A673 (cell line): ENCODE results near the gene TJP2. TPM values are rescaled to one million over a fixed set of nuclear protein-coding genes. Genes with fewer than 3 reads are reported as not detected.

ENCODE experiments used
- BruUV-seq: library from RNA; stranded (reverse); fragments of 400-500 nt; replicated peaks from 2 replicates; lab custom pipeline; 2021; lab: Mats Ljungman, UMichigan
- CTCF ChIA-PET: fragments of 300-600 bp; sonication (Branson Sonifier 250); formaldehyde crosslinking; loops from one replicate; lab custom pipeline; 2022; ENCODE audit warnings: antibody characterized with exemption; lab: Charles Lee
- POLR2A ChIA-PET: fragments of 300-600 bp; sonication (Branson Sonifier 250); formaldehyde crosslinking; loops from one replicate; lab custom pipeline; 2022; ENCODE audit warnings: antibody characterized with exemption; ENCODE audit not compliant: low non-redundant PET; lab: Charles Lee
- DNase-seq: peaks from one replicate; pipeline ENCODE4 v3.0.0-alpha.2; 2015; ENCODE audit warnings: low spot score
- H3K27ac ChIP-seq: fragments of 200-600 bp; sonication (generic); 2 replicates; pipeline ENCODE4 v1.5.1; 2016; ENCODE audit warnings: mixed run types, low read depth, mild to moderate bottlenecking, mixed read lengths, antibody characterized with exemption, low read length; ENCODE audit not compliant: poor library complexity, severe bottlenecking
- H3K27me3 ChIP-seq: fragments of 200-600 bp; sonication (generic); replicated peaks from 2 replicates; pipeline ENCODE4 v1.6.1; 2017; ENCODE audit warnings: mixed run types, low read depth, mild to moderate bottlenecking, mixed read lengths, antibody characterized with exemption, low read length; ENCODE audit not compliant: insufficient read depth, poor library complexity
- H3K36me3 ChIP-seq: fragments of 200-600 bp; sonication (generic); 2 replicates; pipeline ENCODE4 v1.6.1; 2016; ENCODE audit warnings: mixed run types, mild to moderate bottlenecking, mixed read lengths, antibody characterized with exemption, low read length; ENCODE audit not compliant: insufficient read depth, poor library complexity, severe bottlenecking
- H3K4me1 ChIP-seq: fragments of 200-600 bp; sonication (generic); 2 replicates; pipeline ENCODE4 v1.6.1; 2017; ENCODE audit warnings: mixed run types, mild to moderate bottlenecking, mixed read lengths, antibody characterized with exemption, low read length; ENCODE audit not compliant: insufficient read depth, poor library complexity, severe bottlenecking
- H3K4me3 ChIP-seq: fragments of 200-600 bp; sonication (generic); 2 replicates; pipeline ENCODE4 v1.5.1; 2016; ENCODE audit warnings: low read depth, mixed run types, mild to moderate bottlenecking, mixed read lengths, low read length; ENCODE audit not compliant: poor library complexity, severe bottlenecking
- H3K9me3 ChIP-seq: fragments of 200-600 bp; sonication (generic); 2 replicates; pipeline ENCODE4 v1.6.1; 2016; ENCODE audit warnings: mixed run types, low read depth, mild to moderate bottlenecking, mixed read lengths, antibody characterized with exemption, low read length; ENCODE audit not compliant: poor library complexity, severe bottlenecking
- EZH2 ChIP-seq: fragments of 200-600 bp; sonication (generic); IDR thresholded peaks from 2 replicates; pipeline ENCODE4 v1.6.1; 2017; ENCODE audit warnings: borderline replicate concordance, low read depth, mild to moderate bottlenecking, mixed read lengths, antibody characterized with exemption, low read length; ENCODE audit not compliant: poor library complexity, severe bottlenecking
- intact Hi-C: fragments of 100-400 bp; cut with micrococcal nuclease; formaldehyde crosslinking; loops from one replicate; pipeline ENCODE4 v1.10.0; 2022; ENCODE audit not compliant: unreplicated experiment
- total RNA-seq: library from RNA; stranded (reverse); gene quantifications from 2 replicates; pipeline ENCODE4 v1.2.3, GENCODE V29; 2021
- TF ChIP-seq, protein P1 (sequence below): fragments of 300-800, 200-600 bp; sonication (generic); conservative IDR thresholded peaks from 2 replicates; pipeline ENCODE4 v1.5.1; 2017; ENCODE audit warnings: low read depth, mild to moderate bottlenecking, antibody characterized with exemption, low read length, moderate library complexity, mixed read lengths

Gene TJP2
- total RNA-seq, 1 experiment from 2014 or later, result 7.2 TPM

- POLR2A ChIA-PET, result no interaction called here
These were observed 143.0 kb downstream of the TJP2 start for GRCh38 chr9:69317081-69317480.

GRCh38 chr9:69317894-69318293 is 143.8 kb downstream of the TJP2 start:
- H3K27me3 ChIP-seq, result peaks cover 27% of the 10 kb centered on the region
- H3K4me3 ChIP-seq, result no peak overlapping the region
- DNase-seq, result no peak
- H3K27ac ChIP-seq, result no peak overlapping the region
- intact Hi-C loops, result no loop called here
- peaks cover under 1% of the 10 kb centered on the region for H3K9me3 ChIP-seq
- ChIA-PET POLR2A (no interaction called here), CTCF (no interaction called here)
- TF ChIP-seq, protein P1, sequence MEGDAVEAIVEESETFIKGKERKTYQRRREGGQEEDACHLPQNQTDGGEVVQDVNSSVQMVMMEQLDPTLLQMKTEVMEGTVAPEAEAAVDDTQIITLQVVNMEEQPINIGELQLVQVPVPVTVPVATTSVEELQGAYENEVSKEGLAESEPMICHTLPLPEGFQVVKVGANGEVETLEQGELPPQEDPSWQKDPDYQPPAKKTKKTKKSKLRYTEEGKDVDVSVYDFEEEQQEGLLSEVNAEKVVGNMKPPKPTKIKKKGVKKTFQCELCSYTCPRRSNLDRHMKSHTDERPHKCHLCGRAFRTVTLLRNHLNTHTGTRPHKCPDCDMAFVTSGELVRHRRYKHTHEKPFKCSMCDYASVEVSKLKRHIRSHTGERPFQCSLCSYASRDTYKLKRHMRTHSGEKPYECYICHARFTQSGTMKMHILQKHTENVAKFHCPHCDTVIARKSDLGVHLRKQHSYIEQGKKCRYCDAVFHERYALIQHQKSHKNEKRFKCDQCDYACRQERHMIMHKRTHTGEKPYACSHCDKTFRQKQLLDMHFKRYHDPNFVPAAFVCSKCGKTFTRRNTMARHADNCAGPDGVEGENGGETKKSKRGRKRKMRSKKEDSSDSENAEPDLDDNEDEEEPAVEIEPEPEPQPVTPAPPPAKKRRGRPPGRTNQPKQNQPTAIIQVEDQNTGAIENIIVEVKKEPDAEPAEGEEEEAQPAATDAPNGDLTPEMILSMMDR, result no peak
- no peak for TF ChIP-seq EZH2
- H3K36me3 ChIP-seq, result no peaks in the 10 kb centered on the region
- no TSS peak for BruUV-seq
- no peaks in the 10 kb centered on the region for H3K4me1 ChIP-seq

More at GRCh38 chr9:69317081-69317480, 143.0 kb downstream of the TJP2 start:
- Histone ChIP-seq H3K27me3 (peaks cover 19% of the 10 kb centered on the region), H3K4me1 (no peaks in the 10 kb centered on the region), H3K4me3 (no peak overlapping the region), H3K36me3 (no peaks in the 10 kb centered on the region), H3K27ac (no peak overlapping the region), H3K9me3 (peaks cover 6% of the 10 kb centered on the region)
- intact Hi-C loops, result no loop called here
- TF ChIP-seq, protein P1, result no peak
- TF ChIP-seq EZH2, result no peak
- BruUV-seq, result no TSS peak
- CTCF ChIA-PET, result no interaction called here
- DNase-seq, result no peak

DNA sequence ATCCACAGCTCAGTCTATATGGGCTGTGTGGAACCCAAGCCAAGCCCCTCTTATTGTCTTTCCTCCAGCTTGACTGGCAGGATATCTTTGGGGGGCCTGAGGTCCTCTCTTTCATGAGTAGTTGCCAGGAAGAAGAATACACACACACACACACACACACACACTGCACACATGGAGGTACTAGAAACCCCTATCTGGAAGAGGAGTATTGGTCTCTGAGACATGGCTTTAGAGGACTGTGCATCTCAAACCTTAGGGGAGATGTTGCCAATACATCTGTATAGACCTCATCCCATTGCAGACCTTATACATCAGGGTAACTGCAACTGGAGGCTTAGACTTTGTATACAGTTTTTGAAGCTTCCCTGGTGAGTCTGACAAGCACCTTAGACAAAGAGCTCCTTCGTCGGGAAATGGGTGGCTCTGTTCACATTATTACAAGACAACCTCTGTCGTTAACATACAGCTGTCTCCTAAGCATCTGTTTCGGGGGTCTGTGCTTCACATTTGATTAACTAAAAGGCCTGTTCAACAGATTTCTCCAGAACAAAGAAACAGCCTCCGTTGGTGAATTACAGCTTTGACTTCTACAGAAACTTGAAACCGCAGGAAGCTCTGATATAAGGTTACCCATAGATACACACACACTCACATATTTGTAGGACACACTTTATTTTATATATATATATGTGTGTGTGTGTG is 145.4 kb downstream of the TJP2 start:
- no peak for TF ChIP-seq EZH2
- TF ChIP-seq, protein P1, result no peak
- ChIA-PET POLR2A (interaction anchor here (0.6 kb wide), 1 partner anchor 603 kb away, joined by 3 read pairs; no protein-coding TSS in a partner anchor), CTCF (no interaction called here)
- H3K27me3 ChIP-seq, result peaks cover 43% of the 10 kb centered on the region
- no peaks in the 10 kb centered on the region for H3K36me3 ChIP-seq
- no peaks in the 10 kb centered on the region for H3K9me3 ChIP-seq
- H3K27ac ChIP-seq, result no peak overlapping the region
- BruUV-seq, result no TSS peak
- H3K4me3 ChIP-seq, result no peak overlapping the region
- no peaks in the 10 kb centered on the region for H3K4me1 ChIP-seq
- intact Hi-C loops, result no loop called here
- DNase-seq, result no peak
